Thymus (tissue), 11 donors: ENCODE measurements around the gene GFOD1. TPM values are rescaled to one million over a fixed set of nuclear protein-coding genes. Genes with fewer than 3 reads are reported as not detected.
"Not testable (repeated sequence)": the region's sequence is repeated elsewhere in the genome, so short reads cannot be mapped to it uniquely, and the experiment has no call there.

Experiments
- DNase-seq, 9 donors: peaks; one replicate each; pipeline ENCODE4 v3.0.0-alpha.2; 2013; ENCODE audit warnings: low spot score in 9 of 9, low read depth in 6 of 9, missing footprints in 1 of 9
- H3K27ac ChIP-seq, 2 donors: one replicate each; pipeline ENCODE4 v1.5.1; 2013; ENCODE audit warnings: control low read depth in 1 of 2, low read depth in 1 of 2, low read length in 1 of 2, mild to moderate bottlenecking in 1 of 2, moderate library complexity in 1 of 2
- H3K27me3 ChIP-seq, 2 donors: one replicate each; pipeline ENCODE4 v1.5.1; 2013; ENCODE audit warnings: low read length in 1 of 2; ENCODE audit not compliant: control insufficient read depth in 2 of 2, insufficient read depth in 1 of 2
- H3K36me3 ChIP-seq, 2 donors: one replicate each; pipeline ENCODE4 v1.5.1; 2013; ENCODE audit warnings: low read length in 1 of 2, mild to moderate bottlenecking in 1 of 2, moderate library complexity in 1 of 2; ENCODE audit not compliant: control insufficient read depth in 2 of 2, insufficient read depth in 2 of 2
- H3K4me1 ChIP-seq, 2 donors: one replicate each; pipeline ENCODE4 v1.5.1; 2013; ENCODE audit warnings: low read length in 2 of 2; ENCODE audit not compliant: control insufficient read depth in 2 of 2, insufficient read depth in 2 of 2
- H3K4me3 ChIP-seq, 2 donors: one replicate each; pipeline ENCODE4 v1.5.1; 2013; ENCODE audit warnings: low read length in 2 of 2, control low read depth in 1 of 2, mild to moderate bottlenecking in 1 of 2
- H3K9me3 ChIP-seq, 2 donors: one replicate each; pipeline ENCODE4 v1.5.1; 2013; ENCODE audit warnings: low read length in 1 of 2, mild to moderate bottlenecking in 1 of 2; ENCODE audit not compliant: control insufficient read depth in 2 of 2, insufficient read depth in 1 of 2
- WGBS: extraction: QIAGEN DNeasy Blood & Tissue Kit; methylation state at CpG from one replicate; pipeline ENCODE4 v1.1.7; 2013; 5-methylcytosine and 5-hydroxymethylcytosine counted together
- polyA plus RNA-seq: library from polyadenylated mRNA; stranded (reverse); fragments of 200-250 nt; gene quantifications from one replicate; pipeline ENCODE4 v1.2.3, GENCODE V29; 2013
- total RNA-seq: library from RNA; stranded (reverse); fragments of 120-200 nt; gene quantifications from one replicate; pipeline ENCODE4 v1.2.4, GENCODE V29; 2013
- donor health status: healthy.

Gene GFOD1
- total and polyA plus RNA-seq, 2 donors: 4.7 to 8.1 TPM

- Histone ChIP-seq H3K27ac (no peak overlapping the region), H3K4me3 (no peak overlapping the region), H3K9me3 (no peaks in the 10 kb centered on the region), H3K27me3 (no peaks in the 10 kb centered on the region), H3K36me3 (no peaks in the 10 kb centered on the region), H3K4me1 (peaks cover 11 to 16% of the 10 kb centered on the region in 2 donors)
- 93% methylated on average over 2 of the region's 2 CpGs for WGBS
- no peak for DNase-seq
Observed at GRCh38 chr6:13332349-13332706, 155.1 kb downstream of the GFOD1 start.

- no peak overlapping the region for H3K27ac ChIP-seq
- 78% methylated on average over 13 of the region's 13 CpGs for WGBS
- peak in 4 of 9 donors; percentile 16 to 66 (median 38) for DNase-seq
Observed at GRCh38 chr6:13331516-13332348, 155.7 kb downstream of the GFOD1 start.

GRCh38 chr6:13328875-13329183 lies 158.6 kb downstream of the GFOD1 start:
- peaks cover 5 to 11% of the 10 kb centered on the region in 2 donors for H3K36me3 ChIP-seq
- 1% methylated on average over 2 of the region's 2 CpGs for WGBS
- H3K9me3 ChIP-seq: no peaks in the 10 kb centered on the region
- DNase-seq: no peak
- H3K27me3 ChIP-seq: no peaks in the 10 kb centered on the region
- peak overlapping the region; percentile 84 to 99 for H3K4me3 ChIP-seq
- H3K27ac ChIP-seq: peak overlapping the region; percentile 75 to 96
- H3K4me1 ChIP-seq: peaks cover 7 to 11% of the 10 kb centered on the region in 2 donors

More at GRCh38 chr6:13331516-13332348, 155.7 kb downstream of the GFOD1 start:
- no peaks in the 10 kb centered on the region for H3K36me3 ChIP-seq
- no peak overlapping the region for H3K4me3 ChIP-seq
- no peaks in the 10 kb centered on the region for H3K27me3 ChIP-seq
- H3K4me1 ChIP-seq: peaks cover 11 to 14% of the 10 kb centered on the region in 2 donors
- no peaks in the 10 kb centered on the region for H3K9me3 ChIP-seq

GRCh38 chr6:13328076-13328874 lies 159.1 kb downstream of the GFOD1 start, which contains the start of gene TBC1D7:
Gene TBC1D7, minus strand, starts transcription at chr6:13328537. Its CDS starts 1,639 bp downstream, at chr6:13326898.
- H3K27me3 ChIP-seq: no peaks in the 10 kb centered on the region
- H3K27ac ChIP-seq: peak within 1 kb of the TSS; percentile 88 to 96
- WGBS: under 1% methylated on average over 63 of the region's 63 CpGs
- H3K4me3 ChIP-seq: peak within 1 kb of the TSS; percentile 84 to 99
- no peaks in the 10 kb centered on the region for H3K9me3 ChIP-seq
- DNase-seq: peak; percentile 77 to 95 (median 85)
- peaks cover 7 to 11% of the 10 kb centered on the region in 2 donors for H3K4me1 ChIP-seq
- H3K36me3 ChIP-seq: peaks cover 10 to 14% of the 10 kb centered on the region in 2 donors

DNA sequence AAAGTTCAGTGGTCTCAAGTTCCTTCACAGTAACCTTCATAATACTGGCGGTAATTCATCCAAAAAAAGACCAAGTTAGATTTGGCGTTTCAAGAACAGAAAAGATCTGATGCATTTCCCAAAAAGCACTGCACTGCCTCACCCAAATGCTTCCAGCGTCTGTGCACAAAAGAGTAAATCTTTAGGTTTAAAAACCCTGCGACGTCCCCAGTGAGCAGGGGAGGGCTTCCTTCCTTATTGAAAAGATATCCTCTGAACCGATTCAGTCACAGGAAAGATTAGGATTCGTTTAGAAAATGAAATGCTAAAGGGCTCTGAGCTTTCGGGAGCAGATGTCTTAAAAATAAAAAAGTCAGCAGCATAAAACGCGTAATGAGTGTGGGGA lies 159.7 kb downstream of the GFOD1 start:
- under 1% methylated on average over 10 of the region's 10 CpGs for WGBS
- H3K4me1 ChIP-seq: peaks cover 7 to 11% of the 10 kb centered on the region in 2 donors
- peak overlapping the region; percentile 88 to 96 for H3K27ac ChIP-seq
- peaks cover 11 to 14% of the 10 kb centered on the region in 2 donors for H3K36me3 ChIP-seq
- H3K9me3 ChIP-seq: no peaks in the 10 kb centered on the region
- H3K27me3 ChIP-seq: no peaks in the 10 kb centered on the region
- peak overlapping the region; percentile 84 to 99 for H3K4me3 ChIP-seq
- peak in 2 of 9 donors; percentile 17 to 19 for DNase-seq

DNA sequence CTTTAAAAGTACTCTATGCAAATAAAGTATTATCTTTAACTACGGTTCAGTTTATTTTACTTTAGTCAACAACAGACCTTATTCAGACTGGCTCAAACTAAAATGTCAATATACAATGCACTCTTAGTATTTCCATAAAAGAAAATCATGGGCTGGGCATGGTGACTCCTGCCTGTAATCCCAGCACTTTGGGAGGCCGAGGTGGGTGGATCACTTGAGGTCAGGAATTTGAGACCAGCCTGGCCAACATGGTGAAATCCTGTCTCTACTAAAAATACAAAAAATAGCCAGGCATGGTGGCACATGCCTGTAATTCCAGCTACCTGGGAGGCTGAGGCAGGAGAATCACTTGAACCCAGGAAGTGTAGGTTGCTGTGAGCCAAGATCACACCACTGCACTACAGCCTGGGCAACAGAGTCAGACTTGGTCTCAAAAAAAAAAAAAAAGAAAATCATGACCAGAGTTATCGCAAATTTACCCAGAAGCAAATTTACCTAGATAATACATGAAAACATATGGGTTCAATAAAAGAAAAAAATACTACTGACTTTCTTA lies 161.3 kb downstream of the GFOD1 start:
- Histone ChIP-seq H3K4me1 (peaks cover 7 to 11% of the 10 kb centered on the region in 2 donors), H3K36me3 (peaks cover 22 to 23% of the 10 kb centered on the region in 2 donors)
- not testable (repeated sequence) for H3K27ac ChIP-seq, DNase-seq, H3K27me3 ChIP-seq, H3K9me3 ChIP-seq, H3K4me3 ChIP-seq
- WGBS: 97% methylated on average over 3 of the region's 3 CpGs

- 98% methylated on average over 5 of the region's 5 CpGs for WGBS
Observed at GRCh38 chr6:13319891-13320564, 167.4 kb downstream of the GFOD1 start.

DNA sequence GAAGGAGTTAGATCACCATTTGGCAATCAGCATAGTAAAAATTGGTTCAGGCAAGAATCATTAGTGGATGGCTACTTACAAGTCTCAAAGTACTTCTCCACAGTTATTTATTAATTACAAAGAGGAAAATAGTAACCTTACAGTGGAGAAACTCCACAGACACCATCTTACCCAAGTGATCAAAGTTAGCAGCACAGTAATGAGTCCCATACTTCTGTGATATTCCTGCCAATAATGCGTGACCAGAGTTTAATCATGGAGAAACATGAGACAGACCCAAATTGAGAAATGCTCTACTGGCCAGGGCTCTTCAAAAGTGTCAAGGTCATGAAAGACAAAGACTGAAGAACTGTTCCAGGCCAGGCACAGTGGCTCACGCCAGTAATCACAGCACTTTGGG lies 168.6 kb downstream of the GFOD1 start:
- no peaks in the 10 kb centered on the region for H3K4me1 ChIP-seq
- DNase-seq: no peak
- H3K9me3 ChIP-seq: no peaks in the 10 kb centered on the region
- H3K4me3 ChIP-seq: no peak overlapping the region
- peaks cover 51 to 77% of the 10 kb centered on the region in 2 donors for H3K36me3 ChIP-seq
- no peak overlapping the region for H3K27ac ChIP-seq
- no peaks in the 10 kb centered on the region for H3K27me3 ChIP-seq
- WGBS: 98% methylated on average over 2 of the region's 2 CpGs

More at GRCh38 chr6:13319891-13320564, 167.4 kb downstream of the GFOD1 start:
- H3K27me3 ChIP-seq: no peaks in the 10 kb centered on the region
- no peak for DNase-seq
- no peak overlapping the region for H3K27ac ChIP-seq
- no peaks in the 10 kb centered on the region for H3K4me1 ChIP-seq
- no peaks in the 10 kb centered on the region for H3K9me3 ChIP-seq
- no peak overlapping the region for H3K4me3 ChIP-seq
- H3K36me3 ChIP-seq: peaks cover 52 to 74% of the 10 kb centered on the region in 2 donors
